GM21447 (cell line): ENCODE measurements around the gene ZPR1.

Experiments used
- ATAC-seq: cut with Tn5 transposase; IDR thresholded peaks from one replicate; pipeline ENCODE4 v1.9.1; 2021; ENCODE audit not compliant: unreplicated experiment

The ZPR1 gene

DNA sequence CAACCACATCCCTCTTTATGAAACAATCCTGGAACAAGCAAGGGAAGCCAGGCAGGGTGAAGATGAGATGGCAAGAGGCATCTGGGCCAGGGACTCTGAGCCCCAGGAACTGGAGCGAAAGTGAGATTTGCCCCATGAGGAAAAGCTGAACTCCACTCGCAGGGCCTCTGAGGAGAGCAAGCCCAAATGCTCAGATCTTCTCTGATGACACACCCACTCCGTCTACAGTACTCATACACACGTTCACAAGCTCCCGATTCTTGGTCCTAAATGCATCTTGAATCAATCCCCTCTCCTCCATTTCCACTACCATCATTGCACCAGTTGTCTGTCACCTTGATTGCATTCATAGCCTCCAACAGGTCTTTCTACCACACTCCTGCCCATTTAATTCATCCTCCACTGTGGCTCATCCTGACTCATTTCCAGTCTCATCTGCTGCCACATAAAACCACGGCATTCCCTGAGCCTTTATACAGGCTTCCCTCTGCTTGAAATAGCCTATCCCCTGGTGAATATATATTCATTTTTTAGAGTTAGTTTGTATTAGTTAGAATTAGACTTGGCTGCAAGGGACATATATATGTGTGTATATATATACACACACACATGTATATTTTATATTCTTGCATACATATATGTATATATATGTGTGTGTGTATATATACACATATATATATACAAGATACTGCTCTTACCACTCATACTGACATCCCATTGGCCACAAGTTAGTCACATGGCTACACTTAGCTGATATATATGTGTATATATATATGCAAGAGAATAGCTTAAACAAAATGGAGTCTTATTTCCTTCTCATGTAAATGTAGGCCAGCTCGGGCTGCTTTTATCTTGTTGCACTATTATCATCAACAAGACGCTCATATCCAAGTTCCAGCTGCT lies 5.3 kb upstream of the ZPR1 start:
- ATAC-seq = no peak

- ATAC-seq = no peak
Observed at GRCh38 chr11:116792144-116792868, 4.5 kb upstream of the ZPR1 start.

DNA sequence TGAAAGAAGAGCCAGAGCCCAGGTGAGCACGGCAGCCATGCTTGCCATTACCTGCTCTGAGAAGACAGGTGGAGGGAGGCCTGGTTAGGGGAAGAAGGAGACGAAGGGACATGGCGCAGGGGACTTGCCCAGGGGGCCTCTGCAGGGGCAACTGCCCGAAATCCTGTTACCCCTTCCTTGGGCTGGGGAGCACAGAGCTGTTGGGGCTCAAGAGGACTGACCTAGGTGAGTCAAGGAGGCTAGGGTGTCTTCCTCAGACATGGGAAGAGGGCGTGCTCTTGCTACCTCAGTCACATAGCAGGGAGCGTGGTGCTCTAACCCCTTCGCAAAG lies 4.0 kb upstream of the ZPR1 start, which contains the start of gene APOA5:
Gene APOA5, minus strand, starts transcription at position 67 of the 331 bp plus-strand sequence. Its CDS starts 19 bp downstream, at position 48.
- no peak for ATAC-seq

DNA sequence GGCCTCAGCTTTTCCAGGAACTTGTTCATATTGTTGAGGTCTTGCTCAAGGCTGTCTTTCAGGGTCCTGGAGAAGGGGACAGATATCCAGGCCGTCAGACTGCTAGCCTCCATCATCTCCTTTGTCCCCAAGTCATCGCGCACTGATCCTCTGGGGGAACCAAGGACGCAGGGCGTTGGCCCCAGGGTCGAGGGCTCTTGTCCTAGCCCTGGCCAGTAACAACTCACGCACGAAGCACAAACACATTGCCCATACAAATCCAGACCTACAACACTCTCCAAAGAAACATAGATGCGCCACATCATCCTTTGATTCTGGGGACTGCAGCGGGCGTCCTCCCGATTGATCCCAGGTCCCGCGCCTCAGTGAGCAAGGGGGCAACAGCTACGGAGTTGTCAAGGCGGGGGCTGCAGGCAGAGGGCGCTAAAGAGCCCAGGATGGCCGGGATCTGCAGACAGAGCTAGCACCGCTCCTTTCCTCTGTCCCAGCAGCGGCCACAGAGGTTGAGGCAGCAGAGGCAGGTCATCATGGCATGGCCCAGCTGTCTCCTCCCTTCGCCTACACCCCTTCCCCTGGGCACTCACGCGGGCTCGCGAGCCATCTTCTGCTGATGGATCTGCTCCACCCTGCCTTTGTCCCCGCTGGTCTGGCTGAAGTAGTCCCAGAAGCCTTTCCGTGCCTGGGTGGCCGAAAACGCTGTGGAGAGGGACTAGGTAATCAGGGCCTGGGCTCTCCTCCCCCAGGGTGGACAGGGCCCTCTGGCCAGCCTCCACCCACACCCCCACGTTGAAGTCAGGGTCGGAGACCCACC lies 3.4 kb upstream of the ZPR1 start:
- ATAC-seq = no peak

GRCh38 chr11:116790167-116791001 lies 2.6 kb upstream of the ZPR1 start:
- ATAC-seq = no peak

- ATAC-seq = no peak
Observed at GRCh38 chr11:116788975-116789374, 1.2 kb upstream of the ZPR1 start.

GRCh38 chr11:116788534-116788933 lies 711 bp upstream of the ZPR1 start:
- no peak for ATAC-seq

- ATAC-seq = no peak
Observed at GRCh38 chr11:116787436-116787785, 412 bp downstream of the ZPR1 start.

- no peak for ATAC-seq
Observed at GRCh38 chr11:116786966-116787365, 857 bp downstream of the ZPR1 start.

GRCh38 chr11:116786326-116786725 lies 1.5 kb downstream of the ZPR1 start:
- ATAC-seq = no peak

DNA sequence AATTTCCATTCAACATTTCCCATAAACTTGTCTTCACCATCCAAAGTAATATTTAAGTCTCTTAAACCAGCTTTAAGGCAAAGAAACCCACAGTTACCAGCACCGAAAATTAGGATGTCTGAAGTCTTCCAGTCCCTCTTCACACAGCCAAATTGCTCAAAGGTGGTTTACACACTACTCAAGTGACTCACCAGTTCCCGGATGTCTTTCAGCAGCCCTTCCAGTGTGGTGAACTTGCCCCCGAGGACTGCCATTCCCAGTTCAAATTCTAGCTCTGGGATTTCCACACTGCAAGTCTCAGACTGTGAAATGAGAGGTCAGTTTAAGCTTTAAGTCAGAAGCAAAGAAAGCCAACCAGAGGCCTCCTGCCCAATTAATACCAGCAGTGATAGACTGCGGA lies 5.1 kb downstream of the ZPR1 start:
- no peak for ATAC-seq

- ATAC-seq = no peak
Observed at GRCh38 chr11:116778556-116778955, 9.3 kb downstream of the ZPR1 start.

DNA sequence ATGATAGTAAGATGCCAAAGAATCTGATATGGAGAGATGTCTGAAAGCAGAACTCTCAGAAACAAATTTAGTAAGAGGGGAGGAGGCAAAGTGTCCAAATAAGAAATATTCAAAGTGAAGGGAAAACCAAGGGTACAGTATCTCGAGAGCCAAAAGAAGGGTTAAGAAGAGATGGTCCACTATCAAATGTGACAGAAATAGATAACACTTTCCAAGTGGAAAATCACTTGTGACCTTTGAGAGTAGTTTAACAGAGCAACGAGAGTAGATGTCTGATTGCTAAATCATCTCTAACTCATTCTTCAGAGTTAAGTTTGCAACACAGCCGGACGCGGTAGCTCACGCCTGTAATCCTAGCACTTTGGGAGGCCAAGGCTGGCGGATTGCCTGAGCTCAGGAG lies 10.8 kb downstream of the ZPR1 start:
- ATAC-seq = no peak

GRCh38 chr11:116776522-116776984 lies 11.3 kb downstream of the ZPR1 start:
- ATAC-seq = no peak

- no peak for ATAC-seq
Observed at GRCh38 chr11:116775975-116776374, 11.8 kb downstream of the ZPR1 start.

DNA sequence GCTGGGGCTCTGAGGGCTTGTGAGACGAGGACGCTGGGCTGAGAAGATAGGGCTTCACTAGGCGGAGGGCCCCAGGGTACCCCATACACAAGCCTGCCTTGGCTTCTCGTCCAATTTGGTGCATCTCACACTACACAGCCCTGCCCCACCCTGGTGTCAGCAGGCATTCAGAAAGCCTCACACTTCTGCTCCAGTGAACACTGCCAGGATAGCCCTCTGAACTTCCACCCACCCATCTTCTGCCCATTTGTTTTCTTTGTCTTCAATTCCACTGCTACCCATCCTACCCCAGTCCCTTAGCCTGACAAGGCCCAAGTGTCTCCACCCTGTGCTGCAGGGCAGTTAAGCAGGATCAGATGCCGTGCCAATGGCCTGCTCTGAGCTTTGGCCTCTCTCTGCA lies 13.2 kb downstream of the ZPR1 start:
- ATAC-seq = no peak

DNA sequence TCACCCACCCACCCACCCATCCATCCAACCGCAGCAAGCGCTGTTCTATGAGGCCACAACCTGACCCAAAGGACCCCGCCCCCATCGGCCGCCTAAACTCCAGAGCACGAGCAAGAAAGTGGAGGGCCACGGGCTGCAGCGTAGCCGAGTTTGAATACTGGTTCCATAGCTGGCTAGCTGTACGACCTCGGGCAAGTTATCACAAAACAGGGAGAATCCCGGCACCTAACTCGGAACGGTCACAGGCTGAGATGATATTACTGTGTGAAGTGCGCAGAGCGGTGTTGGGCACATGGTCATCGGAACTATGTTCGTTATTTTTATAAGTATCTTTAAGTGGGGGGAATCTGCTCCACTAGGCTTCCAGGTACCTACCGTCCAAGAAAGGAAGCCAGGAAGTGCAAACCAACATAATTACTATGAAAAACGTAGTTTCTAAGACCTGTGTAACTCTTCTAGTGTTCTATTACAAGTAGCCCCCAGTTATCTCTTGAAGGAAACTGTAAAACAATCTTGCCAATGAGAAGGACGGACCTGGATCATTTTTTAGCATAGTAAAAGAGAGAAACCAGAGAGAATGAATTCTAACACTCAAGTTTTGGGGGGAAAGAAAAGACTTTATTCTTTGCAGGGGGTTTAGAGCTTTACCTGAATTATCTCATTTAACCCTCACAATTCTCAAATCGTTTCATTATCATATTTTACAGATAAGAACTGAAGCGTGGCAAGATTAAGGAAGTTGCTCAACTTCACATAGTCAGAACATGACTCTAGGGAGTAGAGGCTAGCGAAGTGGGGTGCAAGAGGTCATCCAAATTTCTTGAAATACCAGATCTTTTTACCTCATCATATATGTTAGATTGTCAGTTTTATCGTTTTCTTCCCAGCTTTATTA lies 14.4 kb downstream of the ZPR1 start:
- peak; percentile 40 for ATAC-seq

GRCh38 chr11:116772443-116773202 lies 15.2 kb downstream of the ZPR1 start, which contains the start of gene BUD13:
Gene BUD13, minus strand, starts transcription at chr11:116772987. Its CDS starts 23 bp downstream, at chr11:116772964.
- ATAC-seq = peak; percentile 83

- no peak for ATAC-seq
Observed at GRCh38 chr11:116771935-116772334, 15.9 kb downstream of the ZPR1 start.
